ENCODE measurements around the gene PTCH1.

The PTCH1 gene

GRCh38 chr9:95514342-95514741 lies 2.4 kb downstream of the PTCH1 start:
- peak overlapping the region in 2 of 7 experiments; percentile 3 to 49 for H3K4me3 ChIP-seq
- H3K27ac ChIP-seq, result no peak overlapping the region

GRCh38 chr9:95513711-95514110 lies 3.1 kb downstream of the PTCH1 start:
- peak overlapping the region in 2 of 21 experiments; percentile 39 to 82 for H3K27ac ChIP-seq

DNA sequence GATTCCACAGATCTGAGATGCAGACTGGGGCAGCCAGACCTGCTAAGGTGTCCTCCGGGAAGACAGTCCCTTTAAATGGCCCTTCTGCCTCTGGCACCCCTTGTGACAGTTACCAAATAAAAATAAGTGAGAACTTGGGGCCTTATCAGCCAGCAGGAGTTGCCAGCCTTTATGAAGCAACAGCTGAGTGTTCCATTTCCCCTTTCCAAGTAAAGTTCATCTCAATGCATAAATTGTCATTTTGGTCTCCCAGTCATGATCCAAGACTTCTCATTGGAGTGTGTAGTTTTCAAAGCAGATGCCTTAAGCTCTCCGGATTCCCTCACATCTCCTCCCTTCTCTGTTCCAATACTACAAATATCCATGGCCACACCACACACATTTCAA lies 4.1 kb downstream of the PTCH1 start:
- H3K4me3 ChIP-seq, result peak overlapping the region in 1 of 7 experiments; percentile 58
- peak overlapping the region in 2 of 21 experiments; percentile 39 to 82 for H3K27ac ChIP-seq

More at GRCh38 chr9:95513711-95514110, 3.1 kb downstream of the PTCH1 start:
- H3K4me3 ChIP-seq, result peak overlapping the region in 2 of 7 experiments; percentile 3 to 12

- Histone ChIP-seq H3K27ac (peak overlapping the region in 8 of 21 experiments; percentile 71 to 82 (median 79)), H3K4me3 (peak overlapping the region in 6 of 7 experiments; percentile 50 to 82 (median 60))
These were observed 4.6 kb downstream of the PTCH1 start for GRCh38 chr9:95511952-95512708.

DNA sequence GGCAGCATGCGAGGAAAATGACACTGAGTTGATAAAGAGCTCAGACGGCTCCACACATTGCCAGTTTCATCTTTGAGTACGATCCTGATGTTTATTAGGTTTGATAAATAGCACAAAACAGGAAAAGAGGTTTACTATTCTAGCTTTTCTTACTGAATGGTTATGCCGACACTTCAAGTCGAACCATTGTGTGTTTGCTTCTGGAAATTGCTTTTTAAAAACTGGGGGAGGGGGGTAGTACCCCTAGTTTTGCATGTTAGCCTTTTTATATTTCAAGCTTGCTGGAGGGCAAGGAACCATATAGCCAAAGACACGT lies 5.2 kb downstream of the PTCH1 start:
- Histone ChIP-seq H3K27ac (peak overlapping the region in 19 of 21 experiments; percentile 35 to 82 (median 77)), H3K4me3 (peak overlapping the region; percentile 50 to 82 (median 58))

DNA sequence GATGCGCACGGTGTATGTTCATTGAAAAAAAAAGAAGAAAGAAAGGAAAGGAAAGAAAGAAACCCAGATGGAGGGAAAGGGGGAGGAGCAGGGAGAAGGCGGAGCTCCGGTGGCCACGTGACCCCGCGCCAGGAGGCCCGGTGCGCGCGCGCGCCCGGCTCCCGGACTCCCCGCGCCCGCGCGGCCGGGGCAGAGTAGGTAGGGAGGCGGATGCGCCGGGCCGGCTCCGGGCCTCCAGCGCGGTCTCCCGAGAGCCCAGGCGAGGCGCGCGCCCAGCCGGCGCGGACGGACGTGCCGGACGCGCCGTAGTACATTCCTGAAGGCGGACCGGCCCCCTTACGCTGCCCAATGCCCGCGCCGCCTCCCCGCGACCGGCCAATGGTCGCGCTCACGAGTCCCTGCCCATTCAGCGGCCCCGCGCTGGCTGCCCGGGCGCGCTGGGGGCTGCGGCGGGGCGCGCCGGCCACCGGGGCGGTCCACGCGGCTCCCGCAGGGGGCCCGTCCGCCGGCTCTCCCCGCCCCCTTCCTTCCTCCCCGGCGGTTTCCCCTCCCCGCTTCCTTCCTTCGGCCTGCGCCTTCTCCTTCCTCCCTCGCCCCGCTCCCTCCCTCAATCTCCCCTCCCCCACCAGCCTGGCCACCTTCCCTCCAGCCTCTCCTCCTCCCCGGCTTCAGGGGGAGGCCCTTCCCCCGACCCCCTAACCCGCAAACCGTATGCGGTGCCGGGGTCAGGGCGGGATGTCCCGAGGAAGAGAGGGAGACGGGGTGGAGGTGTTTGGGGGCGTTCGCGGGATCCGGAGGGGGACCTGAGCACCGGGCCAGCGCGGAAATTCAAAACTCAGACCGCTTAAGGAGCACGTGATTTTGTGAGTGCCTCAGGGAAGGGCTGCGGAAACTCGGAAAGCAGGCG lies 5.8 kb downstream of the PTCH1 start:
- Histone ChIP-seq H3K27ac (peak overlapping the region in 20 of 21 experiments; percentile 35 to 82 (median 77)), H3K4me3 (peak overlapping the region; percentile 50 to 82 (median 58))

DNA sequence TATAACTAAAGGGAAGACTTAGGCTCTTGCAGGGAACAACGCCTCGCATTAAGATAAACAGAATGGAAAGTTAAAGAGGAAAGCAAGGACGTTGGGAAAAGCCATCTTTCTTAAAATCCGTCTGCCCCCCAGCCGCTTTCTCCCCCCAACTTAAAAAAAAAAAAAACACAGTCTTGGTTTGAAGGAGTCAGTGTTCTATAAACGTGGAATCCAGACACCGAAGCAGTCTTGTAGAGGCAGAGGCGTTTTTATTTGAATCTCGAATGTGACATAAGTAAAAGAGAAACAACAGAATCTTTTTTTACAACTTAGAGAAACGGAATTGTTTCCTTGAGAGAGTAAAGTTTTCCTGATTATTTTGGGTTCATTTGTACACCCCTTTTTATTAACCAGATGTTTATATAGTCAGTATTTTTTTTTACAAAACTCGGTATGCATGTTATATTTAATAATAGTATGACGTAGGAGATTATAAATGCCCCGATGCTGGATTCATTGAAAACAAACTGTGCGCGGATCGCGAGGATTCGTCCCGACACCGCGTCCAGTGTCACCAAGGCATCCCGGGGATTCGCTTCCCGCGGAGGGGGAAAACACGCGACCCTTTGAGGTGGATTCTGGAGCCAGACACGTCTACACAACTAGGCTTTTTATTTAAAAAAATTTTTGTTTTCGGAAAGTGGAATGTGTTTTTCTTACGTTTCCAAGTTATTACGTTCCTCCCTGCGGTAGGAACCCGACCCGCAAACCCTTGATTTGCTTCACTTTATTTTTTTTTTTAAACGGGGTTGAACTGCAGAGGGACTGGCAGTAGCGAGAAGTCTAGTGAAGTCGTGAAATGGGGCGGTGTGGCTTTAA lies 6.7 kb downstream of the PTCH1 start:
- peak overlapping the region; percentile 50 to 82 (median 58) for H3K4me3 ChIP-seq
- H3K27ac ChIP-seq, result peak overlapping the region in 17 of 21 experiments; percentile 11 to 82 (median 75)

DNA sequence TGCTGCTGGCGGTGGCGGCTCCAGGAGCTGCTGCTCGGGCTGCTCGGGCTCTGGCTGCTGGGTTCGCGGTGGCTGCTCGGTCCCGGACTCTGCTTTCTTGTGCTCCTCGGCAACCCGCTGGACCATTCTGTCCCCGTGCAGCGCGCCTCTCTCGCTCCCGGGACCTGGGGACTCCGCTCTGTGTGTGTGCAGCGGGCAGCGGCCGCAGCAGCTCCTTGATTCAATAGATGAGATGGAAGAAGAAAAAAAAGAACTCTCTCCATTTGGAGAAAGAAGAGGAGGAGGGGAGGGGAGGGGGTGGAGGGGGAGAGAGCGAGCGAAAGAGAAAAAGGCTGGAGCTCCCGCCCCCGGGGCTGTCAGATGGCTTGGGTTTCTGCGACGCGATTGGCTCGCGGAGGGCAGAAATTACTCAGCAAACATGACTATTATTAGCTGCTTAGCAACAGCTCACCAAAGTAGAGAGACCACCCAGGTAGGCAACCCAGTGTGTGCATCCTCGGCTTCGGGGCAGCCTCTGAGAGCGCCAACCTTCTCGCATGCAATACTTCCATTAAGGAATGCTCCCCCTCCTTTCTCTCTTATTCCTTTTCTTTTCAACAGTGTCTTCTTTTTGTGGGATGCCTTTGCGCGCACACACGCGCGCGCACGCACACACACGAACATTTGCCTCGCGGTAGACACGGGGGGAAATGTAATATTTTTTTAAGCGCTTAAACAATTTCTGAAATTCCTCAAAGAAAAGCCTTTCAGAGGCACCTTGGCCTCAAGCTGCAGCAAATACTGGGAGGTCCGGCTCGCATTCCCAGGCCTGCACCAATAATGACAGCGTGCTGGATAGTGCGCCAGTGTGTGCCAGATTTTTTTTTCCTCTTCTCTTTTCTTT lies 7.6 kb downstream of the PTCH1 start:
- H3K4me3 ChIP-seq, result peak overlapping the region; percentile 50 to 82 (median 58)

GRCh38 chr9:95508242-95508967 lies 8.4 kb downstream of the PTCH1 start:
- H3K27ac ChIP-seq, result peak overlapping the region in 18 of 21 experiments; percentile 36 to 92 (median 84)
- peak overlapping the region; percentile 50 to 82 (median 58) for H3K4me3 ChIP-seq

More for the DNA sequence above, 7.6 kb downstream of the PTCH1 start:
- peak overlapping the region in 13 of 21 experiments; percentile 54 to 92 (median 85) for H3K27ac ChIP-seq

GRCh38 chr9:95507464-95508241 lies 9.1 kb downstream of the PTCH1 start:
- H3K27ac ChIP-seq, result peak overlapping the region; percentile 14 to 92 (median 82)
- H3K4me3 ChIP-seq, result peak overlapping the region; percentile 50 to 82 (median 58)

GRCh38 chr9:95506678-95507463 lies 9.9 kb downstream of the PTCH1 start:
- peak overlapping the region in 20 of 21 experiments; percentile 60 to 92 (median 82) for H3K27ac ChIP-seq
- H3K4me3 ChIP-seq, result peak overlapping the region; percentile 50 to 82 (median 58)

DNA sequence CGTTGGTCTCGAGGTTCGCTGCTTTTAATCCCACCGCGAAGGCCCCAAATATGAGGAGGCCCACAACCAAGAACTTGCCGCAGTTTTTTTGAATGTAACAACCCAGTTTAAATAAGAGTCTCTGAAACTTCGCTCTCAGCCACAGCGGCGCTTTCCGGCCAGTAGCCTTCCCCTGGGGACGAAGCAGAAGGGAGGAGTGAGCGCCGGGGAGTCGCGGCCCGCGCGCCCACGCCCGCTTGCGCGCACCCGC lies 10.4 kb downstream of the PTCH1 start:
- peak overlapping the region in 20 of 21 experiments; percentile 60 to 92 (median 82) for H3K27ac ChIP-seq
- H3K4me3 ChIP-seq, result peak overlapping the region; percentile 50 to 82 (median 58)

- Histone ChIP-seq H3K27ac (peak overlapping the region in 20 of 21 experiments; percentile 60 to 92 (median 82)), H3K4me3 (peak overlapping the region; percentile 50 to 82 (median 58))
These were observed 10.9 kb downstream of the PTCH1 start for GRCh38 chr9:95505717-95506427.

DNA sequence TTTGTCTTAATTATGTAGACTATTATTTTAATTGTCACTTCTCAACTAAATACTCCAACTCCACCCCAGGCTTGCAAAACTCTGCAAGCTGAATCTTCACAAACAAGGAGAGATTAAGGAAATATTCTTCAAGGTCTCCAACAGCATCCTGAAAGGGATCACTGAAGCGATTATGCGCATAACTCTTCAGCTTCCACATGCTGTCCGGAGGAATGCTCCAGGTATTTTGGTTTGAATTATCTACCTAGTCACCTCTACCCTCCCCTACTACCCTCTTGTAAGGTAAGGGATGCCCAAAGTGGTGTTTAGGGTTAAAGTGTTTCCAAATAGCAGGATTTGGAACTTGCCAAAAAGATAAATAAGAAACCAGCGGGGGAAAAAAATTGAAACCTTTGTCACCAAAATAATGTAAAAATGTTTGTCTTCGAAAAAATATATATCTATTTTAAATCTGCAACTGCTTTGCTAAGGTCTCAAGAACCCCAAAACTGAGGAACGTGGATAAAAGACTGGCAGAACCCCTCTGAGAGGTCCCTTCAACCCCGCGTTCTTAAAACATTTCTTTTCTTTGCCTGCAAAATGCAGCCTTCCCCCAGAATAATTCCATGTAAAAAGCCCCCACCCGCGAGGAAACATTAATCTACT lies 11.6 kb downstream of the PTCH1 start:
- Histone ChIP-seq H3K4me3 (peak overlapping the region in 6 of 7 experiments; percentile 50 to 82 (median 60)), H3K27ac (peak overlapping the region in 3 of 21 experiments; percentile 55 to 89 (median 87))

Measured in skin epidermis (tissue), 12 donors.